ENCODE measurements around the gene DHDH.

DNA sequence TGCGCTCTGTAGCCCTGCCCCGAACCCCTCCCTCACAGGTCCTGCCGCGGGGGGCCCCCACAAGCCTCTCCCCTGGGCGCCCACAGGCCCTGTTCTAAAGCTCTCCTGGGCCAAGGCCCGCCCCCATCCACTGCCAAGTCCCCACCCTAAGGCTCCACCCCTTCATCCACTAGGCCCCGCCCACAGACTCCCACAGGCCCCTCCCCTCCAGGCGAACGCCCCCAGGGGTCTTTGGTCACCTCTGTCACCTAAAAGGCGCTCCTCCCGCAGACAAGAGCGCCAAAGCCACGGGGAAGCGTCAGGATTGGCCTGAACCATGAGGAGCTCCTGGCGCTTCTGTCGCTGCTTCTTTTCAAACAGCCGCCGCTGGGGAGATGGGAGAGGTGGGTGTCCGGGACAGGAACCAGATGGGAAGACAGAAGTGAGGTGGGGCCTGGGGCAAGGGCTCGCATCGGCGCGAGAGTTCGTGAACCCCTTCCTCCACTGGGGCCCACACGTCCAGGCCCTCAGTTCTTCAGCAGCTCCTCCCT, 37.2 kb upstream of the DHDH start:
- TF ChIP-seq, protein P1, sequence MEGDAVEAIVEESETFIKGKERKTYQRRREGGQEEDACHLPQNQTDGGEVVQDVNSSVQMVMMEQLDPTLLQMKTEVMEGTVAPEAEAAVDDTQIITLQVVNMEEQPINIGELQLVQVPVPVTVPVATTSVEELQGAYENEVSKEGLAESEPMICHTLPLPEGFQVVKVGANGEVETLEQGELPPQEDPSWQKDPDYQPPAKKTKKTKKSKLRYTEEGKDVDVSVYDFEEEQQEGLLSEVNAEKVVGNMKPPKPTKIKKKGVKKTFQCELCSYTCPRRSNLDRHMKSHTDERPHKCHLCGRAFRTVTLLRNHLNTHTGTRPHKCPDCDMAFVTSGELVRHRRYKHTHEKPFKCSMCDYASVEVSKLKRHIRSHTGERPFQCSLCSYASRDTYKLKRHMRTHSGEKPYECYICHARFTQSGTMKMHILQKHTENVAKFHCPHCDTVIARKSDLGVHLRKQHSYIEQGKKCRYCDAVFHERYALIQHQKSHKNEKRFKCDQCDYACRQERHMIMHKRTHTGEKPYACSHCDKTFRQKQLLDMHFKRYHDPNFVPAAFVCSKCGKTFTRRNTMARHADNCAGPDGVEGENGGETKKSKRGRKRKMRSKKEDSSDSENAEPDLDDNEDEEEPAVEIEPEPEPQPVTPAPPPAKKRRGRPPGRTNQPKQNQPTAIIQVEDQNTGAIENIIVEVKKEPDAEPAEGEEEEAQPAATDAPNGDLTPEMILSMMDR (IDR thresholded peaks at IDR 0.05; ENCODE audit: insufficient read depth, low read length, poor library complexity, severe bottlenecking): no peak
- no peak for TF ChIP-seq EZH2phosphoT487 (conservative IDR thresholded peaks at IDR 0.05; ENCODE audit: low read length)
